Gastrocnemius medialis (tissue), 4 donors: Measurements from ENCODE around the gene ALK. TPM values are rescaled to one million over a fixed set of nuclear protein-coding genes. Genes with fewer than 3 reads are reported as not detected.

Experiments used
- ATAC-seq, 2 donors: fragments of 150-250 bp; one replicate each; pipeline ENCODE4 v1.9.1; 2016
- DNase-seq, 2 donors: peaks; one replicate each; pipeline ENCODE4 v3.0.0-alpha.2; 2019
- H3K27ac ChIP-seq, 4 donors: fragments of 200-600 bp; sonication (generic); 1 replicate in 1 of 4; 2 replicates in 3 of 4; pipeline ENCODE4 v1.5.1; 2016 to 2018; ENCODE audit warnings: mild to moderate bottlenecking in 2 of 4, moderate library complexity in 1 of 4
- H3K27me3 ChIP-seq, 3 donors: fragments of 200-600 bp; sonication (generic) in 2 of 3; 1 replicate in 1 of 3; 2 replicates in 2 of 3; pipeline versions ENCODE4 v1.5.1 to v1.6.0; 2016 to 2019; ENCODE audit warnings: mild to moderate bottlenecking in 1 of 3, moderate library complexity in 1 of 3
- H3K36me3 ChIP-seq, 2 donors: fragments of 200-600 bp; sonication (generic) in 1 of 2; one replicate each; pipeline ENCODE4 v1.5.1; 2017 to 2018
- H3K4me1 ChIP-seq, 2 donors: fragments of 200-600 bp; sonication (generic) in 1 of 2; one replicate each; pipeline ENCODE4 v1.5.1; 2016 to 2017; ENCODE audit warnings: mild to moderate bottlenecking in 2 of 2
- H3K4me3 ChIP-seq, 4 donors: fragments of 200-600 bp; sonication (generic) in 3 of 4; 1 replicate in 1 of 4; 2 replicates in 3 of 4; pipeline ENCODE4 v1.5.1; 2016 to 2019; ENCODE audit warnings: mild to moderate bottlenecking in 2 of 4
- H3K9me3 ChIP-seq, 3 donors: fragments of 200-600 bp; sonication (generic) in 2 of 3; 1 replicate in 1 of 3; 2 replicates in 2 of 3; pipeline ENCODE4 v1.5.1; 2016 to 2019
- POLR2A ChIP-seq, 2 donors: fragments of 450-650 bp; IDR thresholded peaks; one replicate each; pipeline ENCODE4 v1.6.1; 2017; ENCODE audit warnings: antibody characterized with exemption in 2 of 2, mild to moderate bottlenecking in 2 of 2, moderate library complexity in 2 of 2
- in situ Hi-C, 4 donors: fragments of 200-750 bp; cut with MboI; loops; one replicate each; pipeline versions ENCODE4 v1.15.0 to v1.8.0; 2017; ENCODE audit warnings: low sequenced_read_pairs in 4 of 4
- intact Hi-C: fragments of 100-400 bp; cut with DNase I; formaldehyde crosslinking; loops from one replicate; pipeline ENCODE4 v1.15.1; 2023; ENCODE audit warnings: low total_unique reads
- total RNA-seq, 4 donors: library from RNA; depleted of rRNA; stranded (reverse); fragments of >200 nt; gene quantifications; one replicate each; pipeline versions ENCODE4 v1.1.0 to v1.2.3, GENCODE V29; 2016
- TF ChIP-seq, protein P1 (sequence below), 5 experiments: fragments of 450-650 bp in 3 of 5; fragments of 200-600 bp in 2 of 5; sonication (generic) in 2 of 5; IDR thresholded peaks in 4 of 5; conservative IDR thresholded peaks in 1 of 5; 1 replicate in 4 of 5; 2 replicates in 1 of 5; pipeline ENCODE4 v1.5.1; 2016 to 2019; ENCODE audit warnings: antibody characterized with exemption in 5 of 5, mild to moderate bottlenecking in 3 of 5, moderate library complexity in 3 of 5

ALK gene
- total RNA-seq, 4 donors from 2014 or later: not detected

DNA sequence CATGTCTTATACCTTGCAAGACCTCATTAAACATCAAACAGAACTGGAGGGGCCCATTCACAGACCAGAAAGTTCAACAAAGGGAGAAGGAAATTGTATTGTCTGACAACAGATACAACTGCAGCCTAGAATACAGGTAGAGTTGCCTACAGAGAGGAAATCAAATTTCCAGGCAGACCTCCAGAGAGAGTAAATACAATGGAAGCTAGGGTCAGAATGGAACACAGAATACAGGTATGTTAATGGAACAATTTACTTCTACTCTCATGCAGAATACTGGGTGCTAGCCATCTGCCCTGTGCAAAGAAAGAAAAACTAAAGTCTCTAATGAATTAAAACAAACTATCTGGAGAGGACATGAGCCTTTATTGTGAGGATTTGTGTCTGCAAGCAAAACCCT, 31.6 kb upstream of the ALK start:
- Histone ChIP-seq H3K9me3 (no peaks in the 10 kb centered on the region), H3K27ac (no peak overlapping the region), H3K36me3 (no peaks in the 10 kb centered on the region), H3K27me3 (peaks cover 0 to 2% (median 0%) of the 10 kb centered on the region in 3 donors), H3K4me3 (no peak overlapping the region), H3K4me1 (no peaks in the 10 kb centered on the region)
- TF ChIP-seq, protein P1, sequence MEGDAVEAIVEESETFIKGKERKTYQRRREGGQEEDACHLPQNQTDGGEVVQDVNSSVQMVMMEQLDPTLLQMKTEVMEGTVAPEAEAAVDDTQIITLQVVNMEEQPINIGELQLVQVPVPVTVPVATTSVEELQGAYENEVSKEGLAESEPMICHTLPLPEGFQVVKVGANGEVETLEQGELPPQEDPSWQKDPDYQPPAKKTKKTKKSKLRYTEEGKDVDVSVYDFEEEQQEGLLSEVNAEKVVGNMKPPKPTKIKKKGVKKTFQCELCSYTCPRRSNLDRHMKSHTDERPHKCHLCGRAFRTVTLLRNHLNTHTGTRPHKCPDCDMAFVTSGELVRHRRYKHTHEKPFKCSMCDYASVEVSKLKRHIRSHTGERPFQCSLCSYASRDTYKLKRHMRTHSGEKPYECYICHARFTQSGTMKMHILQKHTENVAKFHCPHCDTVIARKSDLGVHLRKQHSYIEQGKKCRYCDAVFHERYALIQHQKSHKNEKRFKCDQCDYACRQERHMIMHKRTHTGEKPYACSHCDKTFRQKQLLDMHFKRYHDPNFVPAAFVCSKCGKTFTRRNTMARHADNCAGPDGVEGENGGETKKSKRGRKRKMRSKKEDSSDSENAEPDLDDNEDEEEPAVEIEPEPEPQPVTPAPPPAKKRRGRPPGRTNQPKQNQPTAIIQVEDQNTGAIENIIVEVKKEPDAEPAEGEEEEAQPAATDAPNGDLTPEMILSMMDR (IDR thresholded peaks at IDR 0.05 in 4 of 5, conservative IDR thresholded peaks at IDR 0.05 in 1 of 5): no peak
- TF ChIP-seq POLR2A (IDR thresholded peaks at IDR 0.05): no peak
- DNase-seq (no peak), ATAC-seq (no peak)
- in situ Hi-C loops: no loop called here
- intact Hi-C loops: no loop called here

DNA sequence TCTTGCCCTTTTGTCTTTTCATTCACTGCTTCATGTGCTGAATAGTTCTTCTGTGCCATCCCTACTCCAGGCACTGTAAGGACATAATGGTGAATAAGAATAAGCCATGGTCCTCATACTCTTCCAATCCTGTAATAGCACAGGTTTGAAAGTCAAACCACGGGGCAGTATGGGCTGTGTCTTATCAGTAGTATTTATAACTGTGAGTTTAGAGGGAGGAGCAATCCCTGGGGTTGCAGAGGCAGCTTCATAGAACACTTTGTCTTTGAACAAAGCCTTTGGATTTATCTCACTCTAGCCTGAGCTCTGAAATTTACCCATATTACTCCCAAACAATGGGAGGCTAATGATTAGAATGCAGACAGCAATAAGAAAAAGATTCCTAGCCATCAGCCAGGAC, 30.2 kb upstream of the ALK start:
- H3K4me3 ChIP-seq: no peak overlapping the region
- in situ Hi-C loops (no loop called here), intact Hi-C loops (no loop called here)
- TF ChIP-seq, protein P1 (IDR thresholded peaks at IDR 0.05 in 4 of 5, conservative IDR thresholded peaks at IDR 0.05 in 1 of 5): no peak
- TF ChIP-seq POLR2A (IDR thresholded peaks at IDR 0.05): no peak
- H3K36me3 ChIP-seq: no peaks in the 10 kb centered on the region
- ATAC-seq: no peak
- no peaks in the 10 kb centered on the region for H3K4me1 ChIP-seq
- no peaks in the 10 kb centered on the region for H3K9me3 ChIP-seq
- H3K27ac ChIP-seq: no peak overlapping the region
- no peaks in the 10 kb centered on the region for H3K27me3 ChIP-seq
- no peak for DNase-seq

DNA sequence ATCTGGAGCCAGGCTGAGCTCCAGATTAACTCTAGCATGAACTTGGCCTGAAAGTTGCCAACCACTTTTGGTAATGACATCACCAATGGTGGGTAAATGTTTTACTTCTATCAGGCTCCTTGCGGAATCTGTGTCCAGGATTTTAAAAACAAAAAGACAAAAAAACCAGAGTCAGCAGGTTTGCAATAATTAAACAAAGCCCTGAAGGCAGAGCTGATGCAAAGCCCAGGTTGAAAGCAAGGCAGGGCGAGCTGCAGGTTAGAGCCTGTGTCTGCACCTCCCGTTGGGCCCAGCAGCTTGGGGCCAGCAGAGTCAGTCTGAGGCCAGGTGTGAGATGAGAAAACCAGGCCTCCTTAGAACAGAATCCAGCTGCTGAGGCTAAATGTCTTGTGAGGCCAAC, 29.1 kb upstream of the ALK start:
- TF ChIP-seq POLR2A (IDR thresholded peaks at IDR 0.05): no peak
- TF ChIP-seq, protein P1 (IDR thresholded peaks at IDR 0.05 in 4 of 5, conservative IDR thresholded peaks at IDR 0.05 in 1 of 5): no peak
- ATAC-seq: no peak
- no peak overlapping the region for H3K4me3 ChIP-seq
- H3K27me3 ChIP-seq: no peaks in the 10 kb centered on the region
- no peak overlapping the region for H3K27ac ChIP-seq
- intact Hi-C loops (no loop called here), in situ Hi-C loops (no loop called here)
- no peaks in the 10 kb centered on the region for H3K4me1 ChIP-seq
- DNase-seq: no peak
- no peaks in the 10 kb centered on the region for H3K9me3 ChIP-seq
- no peaks in the 10 kb centered on the region for H3K36me3 ChIP-seq

DNA sequence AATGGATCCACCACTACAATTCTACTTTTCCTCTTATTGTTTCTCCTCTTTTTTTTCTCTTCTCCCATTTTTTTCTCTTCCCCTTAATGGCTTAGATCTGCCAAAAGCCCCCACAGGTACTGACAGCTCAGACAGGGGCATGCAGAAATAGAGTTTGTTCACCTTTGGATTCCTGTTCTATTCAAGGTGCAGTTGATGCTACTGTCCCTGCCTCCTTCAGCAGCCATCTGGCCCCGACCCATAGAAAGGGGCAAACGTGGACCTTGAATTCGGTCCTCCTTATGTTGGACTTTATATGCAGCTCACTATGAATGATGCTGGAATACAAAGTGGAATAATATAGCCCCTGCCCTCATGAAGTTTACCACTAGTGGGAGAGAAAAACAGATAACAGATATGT, 27.7 kb upstream of the ALK start:
- no peak for TF ChIP-seq POLR2A (IDR thresholded peaks at IDR 0.05)
- TF ChIP-seq, protein P1 (IDR thresholded peaks at IDR 0.05 in 4 of 5, conservative IDR thresholded peaks at IDR 0.05 in 1 of 5): no peak
- ATAC-seq (no peak), DNase-seq (no peak)
- H3K9me3 ChIP-seq: no peaks in the 10 kb centered on the region
- in situ Hi-C loops: no loop called here
- H3K27ac ChIP-seq: no peak overlapping the region
- H3K36me3 ChIP-seq: no peaks in the 10 kb centered on the region
- H3K27me3 ChIP-seq: no peaks in the 10 kb centered on the region
- intact Hi-C loops: no loop called here
- no peak overlapping the region for H3K4me3 ChIP-seq
- no peaks in the 10 kb centered on the region for H3K4me1 ChIP-seq

DNA sequence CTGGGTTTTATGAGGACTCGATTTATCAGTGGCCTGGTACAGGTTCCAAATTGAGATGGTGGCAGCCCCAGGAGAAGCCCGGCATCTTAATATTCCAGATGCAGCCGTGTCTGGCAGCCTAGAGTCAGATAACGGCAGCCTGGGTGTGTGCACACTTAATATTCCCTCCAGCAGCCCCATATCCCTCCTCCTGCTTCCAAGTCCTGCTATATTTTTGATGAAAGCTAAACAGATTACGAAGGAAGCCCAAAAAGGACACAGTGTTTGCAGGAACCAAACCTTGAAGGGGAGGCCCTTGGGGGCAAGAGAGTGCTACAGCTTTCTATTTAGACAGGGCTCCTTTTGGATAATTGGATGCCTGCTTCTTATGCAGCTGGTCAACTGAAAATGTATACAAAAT, 25.1 kb upstream of the ALK start:
- in situ Hi-C loops: no loop called here
- no peak for ATAC-seq
- no peaks in the 10 kb centered on the region for H3K27me3 ChIP-seq

More for the DNA sequence above, 25.1 kb upstream of the ALK start:
- Histone ChIP-seq H3K36me3 (no peaks in the 10 kb centered on the region), H3K9me3 (no peaks in the 10 kb centered on the region), H3K27ac (no peak overlapping the region), H3K4me1 (no peaks in the 10 kb centered on the region), H3K4me3 (no peak overlapping the region)
- intact Hi-C loops: no loop called here
- DNase-seq: no peak
- no peak for TF ChIP-seq POLR2A (IDR thresholded peaks at IDR 0.05)
- TF ChIP-seq, protein P1 (IDR thresholded peaks at IDR 0.05 in 4 of 5, conservative IDR thresholded peaks at IDR 0.05 in 1 of 5): no peak
